Measurements from ENCODE around the gene SLC36A3.

DNA sequence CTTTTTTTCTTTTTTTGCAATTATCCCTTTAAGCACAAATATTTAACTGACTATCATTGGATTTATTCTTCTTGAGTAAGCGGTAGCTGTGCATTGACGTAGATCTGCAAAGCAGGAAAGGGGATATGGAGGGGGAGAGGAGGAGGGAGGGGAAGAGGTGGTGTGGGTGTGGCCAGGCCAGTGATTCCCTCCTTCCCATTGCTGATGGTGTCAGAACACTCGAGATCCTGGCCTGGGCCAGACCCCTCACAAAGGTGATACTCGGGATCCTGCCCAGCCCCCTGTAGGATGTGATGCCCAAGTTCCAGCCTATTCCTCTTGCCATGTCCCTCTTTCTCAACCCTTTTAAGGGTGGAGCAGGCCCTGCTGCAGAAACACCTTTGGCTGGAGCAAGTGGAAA, 9.9 kb downstream of the SLC36A3 start:
- TF ChIP-seq, protein P1, sequence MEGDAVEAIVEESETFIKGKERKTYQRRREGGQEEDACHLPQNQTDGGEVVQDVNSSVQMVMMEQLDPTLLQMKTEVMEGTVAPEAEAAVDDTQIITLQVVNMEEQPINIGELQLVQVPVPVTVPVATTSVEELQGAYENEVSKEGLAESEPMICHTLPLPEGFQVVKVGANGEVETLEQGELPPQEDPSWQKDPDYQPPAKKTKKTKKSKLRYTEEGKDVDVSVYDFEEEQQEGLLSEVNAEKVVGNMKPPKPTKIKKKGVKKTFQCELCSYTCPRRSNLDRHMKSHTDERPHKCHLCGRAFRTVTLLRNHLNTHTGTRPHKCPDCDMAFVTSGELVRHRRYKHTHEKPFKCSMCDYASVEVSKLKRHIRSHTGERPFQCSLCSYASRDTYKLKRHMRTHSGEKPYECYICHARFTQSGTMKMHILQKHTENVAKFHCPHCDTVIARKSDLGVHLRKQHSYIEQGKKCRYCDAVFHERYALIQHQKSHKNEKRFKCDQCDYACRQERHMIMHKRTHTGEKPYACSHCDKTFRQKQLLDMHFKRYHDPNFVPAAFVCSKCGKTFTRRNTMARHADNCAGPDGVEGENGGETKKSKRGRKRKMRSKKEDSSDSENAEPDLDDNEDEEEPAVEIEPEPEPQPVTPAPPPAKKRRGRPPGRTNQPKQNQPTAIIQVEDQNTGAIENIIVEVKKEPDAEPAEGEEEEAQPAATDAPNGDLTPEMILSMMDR (IDR thresholded peaks at IDR 0.05), result no peak
- no peak for TF ChIP-seq POLR2A (IDR thresholded peaks at IDR 0.05)
